ENCODE data around the gene EXOC6B. TPM values are rescaled to one million over a fixed set of nuclear protein-coding genes. Genes with fewer than 3 reads are reported as not detected.

The EXOC6B gene
- total RNA-seq, 1 donor: 24.6 TPM

GRCh38 chr2:72175636-72176035 is 650.2 kb downstream of the EXOC6B start:
- Histone ChIP-seq H3K79me2 (ENCODE audit: insufficient read depth, low read length) (no peaks in the 10 kb centered on the region), H3K4me3 (ENCODE audit: insufficient read depth, low read length) (no peak overlapping the region), H4K20me1 (ENCODE audit: insufficient read depth, low read length) (no peaks in the 10 kb centered on the region), H3K9me3 (ENCODE audit: low read depth, low read length) (no peaks in the 10 kb centered on the region), H2AFZ (ENCODE audit: low read length) (no peak overlapping the region), H3K4me1 (ENCODE audit: insufficient read depth, low read length) (no peaks in the 10 kb centered on the region), H3K36me3 (ENCODE audit: insufficient read depth, low read length) (no peaks in the 10 kb centered on the region), H3K4me2 (ENCODE audit: insufficient read depth, low read length) (no peak overlapping the region), H3K27ac (ENCODE audit: low read depth, low read length) (no peak overlapping the region), H3K27me3 (ENCODE audit: insufficient read depth, low read length) (no peaks in the 10 kb centered on the region)
- no peak for TF ChIP-seq CTCF (IDR thresholded peaks at IDR 0.05; ENCODE audit: extremely low read depth, low read depth, low read length)
- DNase-seq (ENCODE audit: insufficient read length, low spot score, missing footprints): no peak

DNA sequence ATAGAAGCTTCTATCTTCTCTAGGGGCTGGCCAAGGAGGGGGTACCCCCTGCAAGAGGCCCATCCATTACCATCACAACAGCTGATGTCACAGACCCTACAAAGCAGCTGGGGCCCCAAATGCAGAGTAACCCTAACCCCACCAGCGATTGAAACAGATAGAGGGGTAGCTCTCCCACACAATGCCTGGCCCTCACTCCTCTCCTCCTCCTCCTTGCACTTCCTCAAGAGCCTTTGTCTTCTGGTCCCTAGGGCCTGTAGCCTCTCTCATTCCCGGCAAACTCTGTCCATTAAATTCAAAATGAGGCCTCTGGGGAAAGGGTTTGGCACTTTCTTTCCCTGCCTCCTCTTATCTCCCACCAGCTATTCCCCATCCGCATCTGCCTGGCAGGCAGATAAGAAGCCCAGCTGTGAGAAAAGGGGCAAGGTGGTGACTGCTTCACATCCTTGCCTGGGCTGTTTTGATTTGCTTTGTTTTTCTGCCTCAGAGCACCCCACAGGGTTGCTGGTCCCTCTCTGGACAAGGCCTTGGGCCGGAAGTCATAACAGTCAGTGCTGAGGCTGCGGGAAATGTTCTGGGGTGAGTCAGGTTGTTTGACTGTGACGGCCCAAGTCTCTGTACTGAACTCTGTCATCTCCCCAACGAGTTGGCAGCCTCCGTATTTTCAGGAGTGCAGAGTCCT is 652.1 kb downstream of the EXOC6B start:
- Histone ChIP-seq H2AFZ (ENCODE audit: low read length) (no peak overlapping the region), H4K20me1 (ENCODE audit: insufficient read depth, low read length) (no peaks in the 10 kb centered on the region), H3K79me2 (ENCODE audit: insufficient read depth, low read length) (no peaks in the 10 kb centered on the region), H3K36me3 (ENCODE audit: insufficient read depth, low read length) (no peaks in the 10 kb centered on the region), H3K27me3 (ENCODE audit: insufficient read depth, low read length) (no peaks in the 10 kb centered on the region), H3K4me1 (ENCODE audit: insufficient read depth, low read length) (no peaks in the 10 kb centered on the region), H3K4me2 (ENCODE audit: insufficient read depth, low read length) (no peak overlapping the region), H3K27ac (ENCODE audit: low read depth, low read length) (no peak overlapping the region), H3K9me3 (ENCODE audit: low read depth, low read length) (no peaks in the 10 kb centered on the region), H3K4me3 (ENCODE audit: insufficient read depth, low read length) (no peak overlapping the region)
- DNase-seq (ENCODE audit: insufficient read length, low spot score, missing footprints): peak; percentile 62
- no peak for TF ChIP-seq CTCF (IDR thresholded peaks at IDR 0.05; ENCODE audit: extremely low read depth, low read depth, low read length)

GRCh38 chr2:72172478-72172877 is 653.4 kb downstream of the EXOC6B start:
- no peaks in the 10 kb centered on the region for H3K79me2 ChIP-seq (ENCODE audit: insufficient read depth, low read length)
- no peak for TF ChIP-seq CTCF (IDR thresholded peaks at IDR 0.05; ENCODE audit: extremely low read depth, low read depth, low read length)

GRCh38 chr2:72166279-72166678 is 659.6 kb downstream of the EXOC6B start:
- no peaks in the 10 kb centered on the region for H3K36me3 ChIP-seq (ENCODE audit: insufficient read depth, low read length)
- no peak for DNase-seq (ENCODE audit: insufficient read length, low spot score, missing footprints)
- H3K9me3 ChIP-seq (ENCODE audit: low read depth, low read length): no peaks in the 10 kb centered on the region
- no peak overlapping the region for H2AFZ ChIP-seq (ENCODE audit: low read length)
- H3K27ac ChIP-seq (ENCODE audit: low read depth, low read length): no peak overlapping the region
- no peak overlapping the region for H3K4me3 ChIP-seq (ENCODE audit: insufficient read depth, low read length)
- H3K79me2 ChIP-seq (ENCODE audit: insufficient read depth, low read length): no peaks in the 10 kb centered on the region
- H3K4me2 ChIP-seq (ENCODE audit: insufficient read depth, low read length): no peak overlapping the region
- TF ChIP-seq CTCF (IDR thresholded peaks at IDR 0.05; ENCODE audit: extremely low read depth, low read depth, low read length): no peak
- peaks cover 2% of the 10 kb centered on the region for H3K4me1 ChIP-seq (ENCODE audit: insufficient read depth, low read length)
- H3K27me3 ChIP-seq (ENCODE audit: insufficient read depth, low read length): peaks cover 6% of the 10 kb centered on the region
- H4K20me1 ChIP-seq (ENCODE audit: insufficient read depth, low read length): no peaks in the 10 kb centered on the region

More at GRCh38 chr2:72172478-72172877, 653.4 kb downstream of the EXOC6B start:
- Histone ChIP-seq H2AFZ (ENCODE audit: low read length) (no peak overlapping the region), H3K4me1 (ENCODE audit: insufficient read depth, low read length) (no peaks in the 10 kb centered on the region), H3K36me3 (ENCODE audit: insufficient read depth, low read length) (no peaks in the 10 kb centered on the region), H4K20me1 (ENCODE audit: insufficient read depth, low read length) (no peaks in the 10 kb centered on the region), H3K4me3 (ENCODE audit: insufficient read depth, low read length) (no peak overlapping the region), H3K9me3 (ENCODE audit: low read depth, low read length) (no peaks in the 10 kb centered on the region), H3K27ac (ENCODE audit: low read depth, low read length) (no peak overlapping the region), H3K4me2 (ENCODE audit: insufficient read depth, low read length) (no peak overlapping the region), H3K27me3 (ENCODE audit: insufficient read depth, low read length) (no peaks in the 10 kb centered on the region)
- no peak for DNase-seq (ENCODE audit: insufficient read length, low spot score, missing footprints)

All from osteoblast (primary cell).